Measurements from ENCODE around the gene SYT17.
A peak's percentile ranks its signal among the peaks of the same experiment; 100 is the strongest.
"Not testable (repeated sequence)": the region's sequence is repeated elsewhere in the genome, so short reads cannot be mapped to it uniquely, and the experiment has no call there.

SYT17 gene

DNA sequence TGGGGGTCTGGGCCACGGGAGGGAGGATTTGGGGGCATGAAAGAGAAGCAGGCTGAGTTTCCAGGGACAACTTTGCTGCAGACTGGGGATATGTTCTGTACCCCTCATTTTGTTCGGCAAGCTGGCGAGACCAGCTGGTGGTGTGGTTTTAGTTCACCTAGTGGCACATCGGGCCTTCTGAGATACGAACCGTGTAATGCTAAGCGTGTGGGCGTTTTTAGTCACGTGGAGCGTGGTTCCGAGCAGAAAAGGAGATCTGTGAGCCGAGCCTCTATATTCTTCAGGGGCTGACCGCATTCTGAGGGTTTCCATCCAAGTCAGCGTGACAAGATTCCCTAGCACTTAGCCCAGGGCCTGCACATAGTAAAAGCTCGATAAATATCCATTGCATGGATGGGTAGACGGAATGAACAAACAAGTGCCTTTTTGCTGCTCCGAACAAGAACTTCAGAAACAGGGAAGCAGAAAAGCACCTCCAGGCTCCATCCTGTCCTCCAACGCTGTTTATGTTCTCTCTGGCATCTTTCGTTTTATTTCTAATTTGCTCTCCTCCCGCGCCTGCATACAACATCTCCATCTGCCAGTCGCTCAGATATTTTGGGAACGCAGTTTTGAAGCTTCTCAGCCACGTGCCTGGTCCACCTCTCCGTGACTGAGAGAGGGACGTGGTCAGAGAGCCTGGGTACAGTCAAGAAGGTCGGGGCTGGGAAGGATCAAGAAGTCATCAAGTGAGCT lies 5.8 kb downstream of the SYT17 start:
- no peak for DNase-seq (ENCODE audit: low spot score)

DNA sequence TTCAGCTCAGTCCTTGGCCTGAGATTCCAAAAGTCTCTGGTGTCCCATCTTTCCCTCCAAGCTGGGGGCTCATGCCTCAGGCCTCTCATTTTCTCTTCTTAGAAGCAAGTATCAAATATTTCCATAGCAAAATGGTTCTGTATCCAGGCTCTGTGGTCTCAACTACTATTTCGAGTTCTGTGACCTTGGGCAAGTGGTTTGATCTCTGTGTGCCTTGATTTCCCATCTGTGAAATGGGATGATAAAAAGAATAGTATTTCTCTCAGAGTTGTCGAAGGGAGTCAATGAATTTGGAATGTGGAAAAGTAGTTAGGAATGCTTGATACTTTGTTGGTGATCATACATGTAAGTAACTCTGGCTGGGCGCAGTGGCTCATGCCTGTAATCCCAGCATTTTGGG lies 6.4 kb downstream of the SYT17 start:
- DNase-seq (ENCODE audit: low spot score) = no peak

DNA sequence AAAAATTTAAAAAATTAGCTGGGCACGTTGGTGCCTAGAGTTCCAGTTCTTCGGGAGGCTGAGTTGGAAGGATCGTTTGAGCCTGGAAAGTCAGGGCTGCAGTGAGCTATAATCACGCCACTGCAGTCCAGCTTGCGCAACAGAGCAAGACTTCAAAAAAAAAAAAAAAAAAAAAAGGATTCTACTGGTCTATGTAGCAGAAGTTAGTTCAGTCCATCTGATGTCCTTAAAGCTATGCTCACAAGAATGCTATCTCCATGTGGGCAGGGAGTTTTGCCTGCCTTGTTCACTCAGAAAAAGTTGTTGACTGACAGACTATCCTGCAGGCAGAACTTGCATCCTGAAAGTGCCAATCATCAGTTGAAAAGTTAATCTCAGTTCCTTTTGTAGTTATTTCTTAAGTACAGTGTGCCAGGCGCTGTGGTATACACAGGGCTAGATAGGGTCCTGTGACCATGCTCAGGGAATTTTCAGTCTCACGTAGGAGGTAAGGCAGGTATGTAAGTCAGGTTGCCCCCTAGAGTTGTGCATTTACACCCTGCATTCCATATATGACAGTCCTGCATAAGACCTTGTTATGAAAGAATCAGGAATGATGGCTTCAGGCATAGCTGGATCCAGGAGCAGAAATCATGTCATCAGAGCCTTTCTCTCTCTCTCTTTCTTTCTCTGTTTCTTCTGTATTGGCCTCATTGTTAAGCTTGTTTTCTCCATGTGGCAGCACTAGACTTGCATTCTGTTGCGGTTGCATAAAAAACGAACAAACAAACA lies 7.6 kb downstream of the SYT17 start:
- DNase-seq (ENCODE audit: low spot score) = no peak

DNA sequence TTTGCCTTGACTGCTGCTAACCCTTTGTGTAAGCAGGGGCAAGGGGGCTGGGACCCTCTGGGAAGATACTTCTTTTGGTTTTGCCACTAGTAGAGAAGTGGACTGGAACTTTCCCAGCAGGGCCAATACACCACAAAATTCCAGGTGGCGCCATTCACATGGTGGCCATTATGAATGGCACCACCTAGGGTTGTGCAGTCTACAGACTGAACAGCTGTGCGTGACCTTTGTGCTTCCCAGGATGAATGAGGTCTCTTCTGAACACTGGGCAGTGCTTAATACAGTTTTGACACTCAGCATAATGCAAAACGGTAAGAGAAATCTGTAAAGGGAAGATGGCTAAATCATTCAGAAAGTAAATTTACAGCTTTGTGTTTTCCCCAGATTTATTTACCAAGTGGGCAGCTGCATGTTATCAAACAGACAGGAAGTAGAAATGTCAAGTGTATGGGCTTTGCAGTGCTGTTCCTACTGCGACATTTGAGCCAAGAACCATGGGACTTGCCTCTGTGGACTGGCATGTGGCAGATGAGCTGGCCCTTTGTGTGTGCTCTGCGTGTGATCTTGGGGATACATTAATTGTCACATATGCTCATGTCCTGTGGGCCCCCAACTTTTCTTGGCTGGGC lies 9.2 kb downstream of the SYT17 start:
- DNase-seq (ENCODE audit: low spot score) = no peak

- peak; percentile 18 for DNase-seq (ENCODE audit: low spot score)
Measured at GRCh38 chr16:19179546-19180490, 11.8 kb downstream of the SYT17 start.

DNA sequence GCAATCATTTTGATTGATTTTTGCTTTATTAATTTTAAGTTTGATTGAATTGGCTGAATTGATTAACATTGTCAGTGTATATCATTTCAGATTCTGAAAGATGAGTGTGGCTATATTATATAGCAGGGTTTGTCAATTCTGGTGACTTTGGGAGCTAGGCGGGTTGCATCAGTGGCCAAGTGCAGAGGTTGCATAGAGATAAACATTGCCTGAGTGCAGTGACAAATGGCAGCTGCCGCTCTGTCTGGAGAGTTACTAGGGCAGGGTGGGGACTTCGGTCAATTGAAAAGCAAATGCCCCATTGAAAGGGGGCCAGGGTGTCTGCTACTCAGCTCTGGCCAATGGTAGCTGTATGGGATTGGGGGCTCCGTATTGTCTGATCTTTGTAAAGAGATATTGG lies 12.7 kb downstream of the SYT17 start:
- DNase-seq (ENCODE audit: low spot score) = no peak

GRCh38 chr16:19182481-19182880 lies 14.4 kb downstream of the SYT17 start:
- no peak for DNase-seq (ENCODE audit: low spot score)

DNA sequence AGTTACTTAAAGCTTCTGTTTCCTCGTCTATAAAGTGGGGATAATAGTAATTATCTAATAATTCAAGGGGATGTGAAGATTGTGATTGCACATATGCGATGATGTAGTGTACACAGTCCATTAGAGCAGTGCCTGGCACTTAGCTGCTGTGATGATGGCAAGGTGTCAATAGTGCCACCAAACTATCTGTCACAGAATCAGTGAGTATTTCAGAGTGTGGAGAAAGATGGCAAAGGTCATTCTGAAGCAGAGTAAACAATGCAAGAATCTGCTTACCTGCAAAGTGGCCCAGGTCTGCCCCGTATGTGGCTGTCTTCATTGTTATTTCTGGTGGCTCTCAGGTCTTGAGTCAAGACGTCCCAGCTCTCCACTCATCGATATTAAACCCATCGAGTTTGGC lies 15.1 kb downstream of the SYT17 start:
- no peak for DNase-seq (ENCODE audit: low spot score)

DNA sequence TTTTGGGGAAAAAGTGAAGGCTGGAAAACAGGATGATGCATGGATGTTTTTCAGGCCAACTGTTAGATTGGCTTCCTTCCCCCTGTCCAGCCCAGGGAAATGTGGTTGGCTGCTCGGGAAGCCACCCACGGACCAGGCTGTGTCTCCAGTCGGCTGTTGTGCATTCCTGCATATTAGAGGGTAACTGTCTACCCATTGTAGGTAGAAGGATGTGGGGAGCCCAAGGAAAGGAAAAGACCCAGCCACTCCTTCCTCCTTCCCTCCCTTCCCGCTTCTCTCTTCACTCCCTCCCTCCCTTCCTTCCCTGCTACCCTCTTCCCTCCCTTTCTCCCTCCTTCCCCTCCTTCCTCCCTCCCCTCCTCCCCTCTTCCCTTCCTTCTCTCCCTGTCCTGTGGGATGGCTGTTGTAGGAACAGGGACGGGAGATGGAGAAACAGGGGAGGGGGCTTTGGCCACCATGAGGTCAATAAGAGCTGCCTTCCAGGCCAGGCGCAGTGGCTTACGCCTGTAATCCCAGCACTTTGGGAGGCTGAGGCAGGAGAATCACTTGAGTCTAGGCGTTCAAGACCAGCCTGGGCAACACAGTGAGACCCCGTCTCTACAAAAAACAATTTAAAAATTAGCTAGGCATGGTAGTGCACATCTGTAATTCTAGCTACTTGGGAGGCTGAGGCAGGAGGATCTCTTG lies 16.9 kb downstream of the SYT17 start:
- no peak for DNase-seq (ENCODE audit: low spot score)

GRCh38 chr16:19185510-19185851 lies 17.4 kb downstream of the SYT17 start:
- no peak for DNase-seq (ENCODE audit: low spot score)

DNA sequence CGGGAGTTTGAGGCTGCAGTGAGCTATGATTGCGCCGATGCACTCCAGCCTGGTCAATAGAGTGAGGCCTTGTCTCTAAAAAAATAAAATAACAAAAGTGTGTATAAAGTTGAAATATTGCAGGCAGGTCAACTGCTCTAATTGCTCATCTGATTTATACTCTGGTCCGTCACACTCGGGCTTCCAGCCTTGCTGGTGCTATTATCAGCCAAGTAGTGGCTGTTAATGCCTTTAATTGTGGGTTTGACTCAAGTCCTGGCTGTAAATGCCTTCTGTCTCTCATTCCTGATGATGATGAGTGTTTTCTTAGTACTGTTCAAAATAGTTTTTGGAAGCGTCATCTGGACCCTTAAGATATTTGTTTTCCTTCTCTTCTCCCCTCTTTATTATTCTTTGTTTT lies 18.4 kb downstream of the SYT17 start:
- DNase-seq (ENCODE audit: low spot score) = no peak

DNA sequence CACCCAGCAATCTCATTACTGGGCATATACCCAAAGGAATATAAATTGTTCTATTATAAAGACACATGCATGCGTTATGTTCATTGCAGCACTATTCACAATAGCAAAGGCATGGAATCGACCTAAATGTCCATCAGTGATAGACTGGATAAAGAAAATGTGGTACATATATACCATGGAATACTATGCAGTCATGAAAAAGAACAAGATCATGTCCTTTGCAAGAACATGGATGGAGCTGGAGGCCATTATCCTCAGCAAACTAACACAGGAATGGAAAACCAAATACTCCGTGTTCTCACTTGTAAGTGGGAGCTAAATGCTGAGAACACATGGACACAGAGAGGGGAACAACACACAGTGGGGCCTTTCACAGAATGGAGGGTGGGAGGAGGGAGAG lies 19.9 kb downstream of the SYT17 start:
- not testable (repeated sequence) for DNase-seq (ENCODE audit: low spot score)

- DNase-seq (ENCODE audit: low spot score) = no peak
Measured at GRCh38 chr16:19188406-19188805, 20.4 kb downstream of the SYT17 start.

DNA sequence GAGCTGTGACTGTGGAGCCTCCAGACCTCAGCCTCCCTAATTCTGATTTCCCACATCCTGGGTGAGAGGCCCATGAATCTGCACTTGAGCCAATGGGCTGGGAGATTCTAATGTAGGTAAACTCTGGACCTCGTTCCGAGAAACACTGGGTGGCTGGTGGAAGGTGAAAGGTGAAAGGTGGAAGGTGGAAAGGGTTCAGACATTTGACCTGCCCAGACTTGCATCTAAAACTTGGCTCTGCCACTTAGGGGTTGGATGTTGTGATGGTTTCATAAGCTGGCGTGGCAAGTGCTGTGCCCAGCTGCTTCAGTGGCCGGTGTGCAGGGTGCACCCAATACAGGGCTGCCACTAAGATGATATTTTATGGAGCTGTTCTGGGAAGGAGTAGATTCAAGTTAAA lies 24.8 kb downstream of the SYT17 start:
- DNase-seq (ENCODE audit: low spot score) = no peak

DNA sequence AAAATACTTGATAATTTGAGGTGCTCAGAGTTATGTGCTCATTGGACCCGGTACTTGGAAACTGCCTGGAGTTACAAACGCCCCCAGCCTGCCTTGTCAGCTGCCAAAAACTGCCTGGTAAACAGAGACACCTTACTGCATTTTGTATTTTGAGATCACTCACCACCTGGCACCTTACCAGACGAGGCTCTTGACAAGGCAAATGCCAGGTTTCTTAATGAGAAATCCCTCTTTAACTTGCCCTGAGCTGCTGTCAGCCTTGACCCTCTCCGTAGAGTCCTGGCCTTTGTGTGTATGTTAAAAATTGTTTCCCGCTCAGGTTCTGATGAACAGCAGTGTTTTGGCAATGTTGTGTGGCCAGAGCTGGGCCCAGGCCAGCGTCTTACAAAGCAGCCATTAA lies 28.8 kb downstream of the SYT17 start:
- DNase-seq (ENCODE audit: low spot score) = no peak

DNA sequence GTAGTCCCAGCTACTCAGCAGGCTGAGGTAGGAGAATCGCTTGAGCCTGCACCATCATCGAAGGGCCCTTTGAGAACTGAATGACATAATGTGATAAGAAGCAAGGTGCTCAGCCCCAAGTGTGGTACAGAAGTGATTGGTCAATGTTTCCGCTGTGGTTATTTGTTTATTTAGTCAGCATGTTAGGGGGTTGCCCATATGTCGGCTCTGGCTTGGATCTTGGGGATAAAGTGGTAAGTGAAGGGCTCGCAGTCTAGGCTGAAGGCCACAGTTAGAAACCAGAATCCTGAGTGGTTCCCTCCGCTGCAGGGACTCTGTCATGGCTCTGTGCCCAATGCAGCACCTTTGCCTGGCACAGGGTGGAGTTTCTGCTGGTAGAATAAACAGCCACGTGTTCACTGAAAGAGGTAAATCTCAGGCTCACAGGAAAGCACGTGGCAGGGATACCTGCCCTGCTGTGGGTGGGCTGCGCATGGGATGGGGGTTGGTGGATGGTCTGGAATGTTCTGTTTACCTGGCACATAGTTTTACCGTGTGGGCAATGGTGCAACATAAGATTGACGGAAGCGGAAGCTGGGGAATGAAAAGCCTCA lies 35.4 kb downstream of the SYT17 start:
- no peak for DNase-seq (ENCODE audit: low spot score)

GRCh38 chr16:19210280-19210924 lies 42.4 kb downstream of the SYT17 start:
- no peak for DNase-seq (ENCODE audit: low spot score)

- DNase-seq (ENCODE audit: low spot score) = no peak
Measured at GRCh38 chr16:19210968-19211367, 42.9 kb downstream of the SYT17 start.

DNA sequence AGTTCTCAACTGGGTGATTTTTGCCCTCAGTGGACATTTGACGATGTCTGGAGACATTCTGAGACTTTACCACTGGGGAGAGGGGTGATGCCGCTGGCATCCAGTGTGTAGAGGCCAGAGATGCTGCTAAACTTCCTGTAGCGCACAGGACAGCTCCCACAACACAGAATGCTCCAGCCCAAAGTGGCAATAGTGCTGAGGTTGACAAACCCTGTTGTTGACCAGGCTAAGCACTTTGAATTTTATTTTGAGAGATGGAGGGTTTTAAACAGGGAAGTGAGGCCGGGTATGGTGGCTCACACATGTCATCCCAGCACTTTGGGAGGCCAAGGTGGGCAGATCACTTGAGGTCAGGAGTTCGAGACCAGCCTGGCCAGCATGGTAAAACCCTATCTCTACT lies 44.0 kb downstream of the SYT17 start:
- no peak for DNase-seq (ENCODE audit: low spot score)

DNA sequence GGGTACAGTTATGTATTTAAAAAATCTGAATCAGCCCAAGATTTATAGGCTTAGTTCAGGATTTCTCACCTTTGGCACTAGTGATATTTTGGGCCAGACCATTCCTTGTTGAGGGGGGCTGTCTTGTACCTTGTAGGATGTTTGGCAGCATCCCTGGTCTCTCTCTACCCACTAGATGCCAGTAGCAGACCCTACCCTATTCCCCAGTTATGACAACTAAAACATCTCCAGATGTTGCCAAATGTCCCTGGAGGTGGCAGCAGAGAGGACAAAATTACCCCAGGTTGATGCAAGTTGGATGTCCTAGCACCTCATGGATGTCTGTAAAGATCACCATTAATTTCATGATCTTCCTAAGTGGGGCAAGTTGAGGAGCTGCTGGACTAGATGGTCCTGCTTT lies 45.8 kb downstream of the SYT17 start:
- DNase-seq (ENCODE audit: low spot score) = no peak

- DNase-seq (ENCODE audit: low spot score) = no peak
Measured at GRCh38 chr16:19215705-19216104, 47.7 kb downstream of the SYT17 start.

All from CD4-positive, alpha-beta T cell treated with Interleukin-15 for 4 hours (primary cell).